KMS-11 (cell line): ENCODE results near the gene MEGF10.

Source experiments
- H2AFZ ChIP-seq: fragments of 200-600 bp; sonication (generic); 2 replicates; pipeline ENCODE4 v1.6.1; 2016; ENCODE audit warnings: antibody characterized with exemption, mixed run types, low read depth
- H3K27ac ChIP-seq: fragments of 200-600 bp; sonication (generic); 2 replicates; pipeline ENCODE4 v1.6.1; 2016; ENCODE audit warnings: mild to moderate bottlenecking, mixed run types
- H3K27me3 ChIP-seq: fragments of 200-600 bp; sonication (generic); 2 replicates; pipeline ENCODE4 v1.6.1; 2017; ENCODE audit warnings: mild to moderate bottlenecking, low read depth, mixed run types, moderate library complexity; ENCODE audit not compliant: insufficient read depth
- H3K36me3 ChIP-seq: fragments of 200-600 bp; sonication (generic); 2 replicates; pipeline ENCODE4 v1.6.1; 2017; ENCODE audit warnings: mild to moderate bottlenecking, mixed run types; ENCODE audit not compliant: insufficient read depth
- H3K4me1 ChIP-seq: fragments of 200-600 bp; sonication (generic); 2 replicates; pipeline ENCODE4 v1.6.1; 2016; ENCODE audit warnings: mild to moderate bottlenecking, low read depth, mixed run types; ENCODE audit not compliant: poor library complexity, severe bottlenecking
- H3K4me2 ChIP-seq: fragments of 200-600 bp; sonication (generic); 2 replicates; pipeline ENCODE4 v1.7.0; 2016; ENCODE audit warnings: mild to moderate bottlenecking, mixed run types
- H3K4me3 ChIP-seq: fragments of 200-600 bp; sonication (generic); IDR thresholded peaks from 2 replicates; pipeline ENCODE4 v1.6.1; 2017; ENCODE audit warnings: low read depth, low read length, mixed read lengths; ENCODE audit not compliant: insufficient read depth
- H3K79me2 ChIP-seq: fragments of 200-600 bp; sonication (generic); 2 replicates; pipeline ENCODE4 v1.6.1; 2016; ENCODE audit warnings: low read depth, mixed run types; ENCODE audit not compliant: insufficient read depth
- H3K9ac ChIP-seq: fragments of 200-600 bp; sonication (generic); 2 replicates; pipeline ENCODE4 v1.6.1; 2016; ENCODE audit warnings: mild to moderate bottlenecking, mixed run types
- H4K20me1 ChIP-seq: fragments of 200-600 bp; sonication (generic); 2 replicates; pipeline ENCODE4 v1.6.1; 2016; ENCODE audit warnings: mild to moderate bottlenecking, mixed run types; ENCODE audit not compliant: insufficient read depth
- TF ChIP-seq, protein P1 (sequence below): fragments of 200-600 bp; sonication (generic); conservative IDR thresholded peaks from 2 replicates; pipeline ENCODE4 v1.6.1; 2017; ENCODE audit warnings: low read depth, mild to moderate bottlenecking, antibody characterized with exemption, low read length, moderate library complexity, mixed read lengths

MEGF10 gene

GRCh38 chr5:127290019-127290945 lies at the start of gene MEGF10:
Gene MEGF10 (plus strand): TSS chr5:127290796. CDS start chr5:127331309, 40,513 bp downstream.
- Histone ChIP-seq H3K36me3 (no peaks in the 10 kb centered on the region), H3K4me3 (no peak within 1 kb of the TSS), H3K27ac (no peak within 1 kb of the TSS), H3K27me3 (no peaks in the 10 kb centered on the region), H3K9ac (no peak within 1 kb of the TSS), H4K20me1 (no peaks in the 10 kb centered on the region), H2AFZ (no peak within 1 kb of the TSS), H3K4me1 (no peaks in the 10 kb centered on the region), H3K4me2 (no peak within 1 kb of the TSS), H3K79me2 (no peaks in the 10 kb centered on the region)
- TF ChIP-seq, protein P1, sequence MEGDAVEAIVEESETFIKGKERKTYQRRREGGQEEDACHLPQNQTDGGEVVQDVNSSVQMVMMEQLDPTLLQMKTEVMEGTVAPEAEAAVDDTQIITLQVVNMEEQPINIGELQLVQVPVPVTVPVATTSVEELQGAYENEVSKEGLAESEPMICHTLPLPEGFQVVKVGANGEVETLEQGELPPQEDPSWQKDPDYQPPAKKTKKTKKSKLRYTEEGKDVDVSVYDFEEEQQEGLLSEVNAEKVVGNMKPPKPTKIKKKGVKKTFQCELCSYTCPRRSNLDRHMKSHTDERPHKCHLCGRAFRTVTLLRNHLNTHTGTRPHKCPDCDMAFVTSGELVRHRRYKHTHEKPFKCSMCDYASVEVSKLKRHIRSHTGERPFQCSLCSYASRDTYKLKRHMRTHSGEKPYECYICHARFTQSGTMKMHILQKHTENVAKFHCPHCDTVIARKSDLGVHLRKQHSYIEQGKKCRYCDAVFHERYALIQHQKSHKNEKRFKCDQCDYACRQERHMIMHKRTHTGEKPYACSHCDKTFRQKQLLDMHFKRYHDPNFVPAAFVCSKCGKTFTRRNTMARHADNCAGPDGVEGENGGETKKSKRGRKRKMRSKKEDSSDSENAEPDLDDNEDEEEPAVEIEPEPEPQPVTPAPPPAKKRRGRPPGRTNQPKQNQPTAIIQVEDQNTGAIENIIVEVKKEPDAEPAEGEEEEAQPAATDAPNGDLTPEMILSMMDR: no peak

GRCh38 chr5:127243011-127243410 lies 47.6 kb upstream of the MEGF10 start:
- TF ChIP-seq, protein P1: no peak
- no peak overlapping the region for H3K4me3 ChIP-seq
- H3K36me3 ChIP-seq: no peaks in the 10 kb centered on the region

DNA sequence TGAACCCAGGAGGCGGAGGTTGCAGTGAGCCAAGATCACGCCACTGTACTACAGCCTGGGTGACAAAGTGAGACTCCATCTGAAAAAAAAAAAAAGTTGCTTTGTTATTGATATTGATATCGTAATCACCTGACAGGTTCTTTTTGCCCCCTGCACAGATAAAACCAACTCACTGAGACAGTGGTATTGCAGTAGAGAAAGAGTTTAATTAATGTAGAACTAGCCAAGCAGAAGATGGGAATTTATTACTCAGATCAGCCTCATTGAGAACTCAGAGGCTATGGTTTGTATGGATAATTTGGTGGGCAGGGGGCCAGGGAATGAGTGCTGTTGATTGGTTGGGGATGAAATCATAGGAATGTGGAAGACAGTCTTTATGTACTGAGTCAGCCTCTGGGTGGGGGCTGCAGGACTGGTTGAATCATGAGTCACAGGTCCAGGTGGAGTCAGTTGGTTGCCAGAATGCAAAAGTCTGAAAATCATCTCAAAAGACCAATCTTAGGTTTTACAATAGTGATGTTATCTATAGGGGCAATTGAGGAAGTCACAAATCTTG lies 35.8 kb upstream of the MEGF10 start:
- Histone ChIP-seq H3K4me2 (no peak overlapping the region), H3K36me3 (no peaks in the 10 kb centered on the region), H2AFZ (no peak overlapping the region), H3K27me3 (no peaks in the 10 kb centered on the region), H3K9ac (no peak overlapping the region), H3K79me2 (no peaks in the 10 kb centered on the region; the same call in 1 of the 2 replicates), H3K4me3 (no peak overlapping the region), H3K27ac (no peak overlapping the region), H4K20me1 (no peaks in the 10 kb centered on the region), H3K4me1 (no peaks in the 10 kb centered on the region)
- TF ChIP-seq, protein P1: no peak

More at GRCh38 chr5:127243011-127243410, 47.6 kb upstream of the MEGF10 start:
- Histone ChIP-seq H2AFZ (no peak overlapping the region), H3K9ac (no peak overlapping the region), H3K27me3 (no peaks in the 10 kb centered on the region), H3K27ac (no peak overlapping the region), H4K20me1 (no peaks in the 10 kb centered on the region), H3K4me1 (no peaks in the 10 kb centered on the region), H3K79me2 (no peaks in the 10 kb centered on the region), H3K4me2 (no peak overlapping the region)

DNA sequence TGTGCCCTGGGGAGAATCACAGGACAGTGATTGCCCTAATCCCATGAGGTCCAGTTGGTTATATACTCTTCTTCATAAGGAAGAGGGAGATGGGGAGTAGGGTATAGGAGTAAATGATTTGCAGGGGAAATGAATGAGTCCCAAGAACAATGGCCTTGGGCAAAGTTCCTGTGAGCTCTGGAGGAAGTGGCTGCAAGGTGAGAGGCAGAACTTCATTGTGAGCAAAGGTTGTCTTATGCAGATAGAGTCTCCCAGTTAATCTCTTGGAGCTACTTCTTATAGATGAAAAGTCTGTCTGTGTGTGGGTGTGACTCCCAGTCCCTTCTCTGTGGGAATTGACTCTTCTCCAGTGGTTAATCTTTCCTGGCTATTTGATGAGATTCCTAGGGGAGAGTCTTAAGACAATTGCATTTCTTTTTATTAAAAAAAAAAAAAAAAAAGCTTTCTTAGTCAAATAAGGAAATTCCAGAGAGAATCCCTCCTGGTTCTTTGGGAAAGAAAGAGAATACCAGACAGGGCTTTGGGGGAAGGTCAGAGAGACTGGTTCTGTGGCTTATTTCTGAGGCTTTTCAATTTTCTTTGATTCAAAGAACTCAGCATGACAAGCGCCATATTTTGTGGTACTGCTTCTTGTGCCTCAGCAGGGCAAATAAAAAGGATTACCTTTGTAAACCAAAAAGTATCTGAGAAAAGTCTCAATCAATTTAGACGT lies 33.6 kb upstream of the MEGF10 start:
- H3K36me3 ChIP-seq: no peaks in the 10 kb centered on the region
- H3K27me3 ChIP-seq: no peaks in the 10 kb centered on the region
- no peak overlapping the region for H3K4me2 ChIP-seq
- TF ChIP-seq, protein P1: no peak
- H3K27ac ChIP-seq: no peak overlapping the region
- H4K20me1 ChIP-seq: no peaks in the 10 kb centered on the region
- H3K79me2 ChIP-seq: no peaks in the 10 kb centered on the region; the same call in 1 of the 2 replicates
- H3K9ac ChIP-seq: no peak overlapping the region
- H3K4me1 ChIP-seq: no peaks in the 10 kb centered on the region
- H3K4me3 ChIP-seq: no peak overlapping the region
- no peak overlapping the region for H2AFZ ChIP-seq
